GM21390 (cell line): ENCODE results near the gene EVI2B.
"Not testable (repeated sequence)": the region's sequence is repeated elsewhere in the genome, so short reads cannot be mapped to it uniquely, and the experiment has no call there.

ENCODE experiments used
- ATAC-seq: cut with Tn5 transposase; IDR thresholded peaks from one replicate; pipeline ENCODE4 v1.9.1; 2021; ENCODE audit not compliant: unreplicated experiment

EVI2B gene

DNA sequence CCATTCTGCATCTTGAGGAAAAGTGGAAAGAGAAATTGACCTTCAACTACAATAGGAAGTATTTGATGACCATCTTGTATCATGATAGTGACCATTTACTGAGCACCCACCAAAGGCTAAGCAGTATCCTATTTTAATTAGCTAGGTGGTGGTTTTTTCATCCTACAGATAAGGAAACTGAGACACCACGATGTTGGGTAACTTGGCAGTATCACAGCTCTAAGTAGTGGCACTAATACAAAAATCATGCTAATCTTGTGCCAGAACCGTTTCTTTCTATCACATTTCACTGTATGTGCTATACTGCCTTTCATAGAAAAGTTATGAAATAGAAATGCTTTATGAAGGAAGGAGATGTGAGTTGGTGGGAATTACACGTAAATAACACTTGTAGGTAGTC, 2.3 kb downstream of the EVI2B start:
- no peak for ATAC-seq

DNA sequence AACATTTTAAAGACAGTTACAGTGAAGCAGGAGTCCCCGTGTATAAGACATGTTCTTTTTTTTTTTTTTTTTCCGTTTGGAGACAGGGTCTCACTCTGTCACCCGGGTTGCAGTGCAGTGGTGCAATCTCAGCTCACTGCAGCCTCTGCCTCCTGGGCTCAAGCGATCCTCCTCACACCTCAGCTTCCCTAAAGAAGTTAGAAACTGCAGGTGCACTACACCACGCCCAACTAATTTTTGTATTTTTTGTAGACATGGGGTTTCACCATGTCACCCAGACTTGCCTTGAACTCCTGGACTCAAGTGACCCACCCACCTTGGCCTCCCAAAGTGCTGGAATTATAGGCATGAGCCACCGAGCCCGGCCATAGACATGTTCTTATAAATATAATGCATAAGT, 3.0 kb downstream of the EVI2B start:
- no peak for ATAC-seq

DNA sequence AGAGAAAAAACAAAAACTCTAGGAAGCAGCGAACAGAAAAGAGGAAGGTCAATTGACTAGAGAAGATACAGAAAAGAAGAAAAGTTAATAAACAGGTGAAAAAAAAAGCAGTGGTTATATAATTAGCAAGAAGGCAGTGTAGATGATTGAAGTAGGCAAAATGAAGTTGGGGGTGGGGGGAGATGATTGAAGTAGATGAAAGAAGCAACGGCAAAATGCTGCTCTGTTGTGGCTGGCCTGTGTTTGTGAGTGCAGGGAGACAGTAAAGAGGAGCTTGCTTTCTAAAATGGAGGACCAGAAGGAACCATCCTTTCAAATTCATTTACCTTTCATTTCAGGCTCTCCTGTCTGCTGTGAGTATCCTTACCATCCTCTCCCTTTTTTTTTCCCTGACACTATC, 3.6 kb downstream of the EVI2B start:
- ATAC-seq: no peak

GRCh38 chr17:31309556-31309955, 4.3 kb downstream of the EVI2B start:
- no peak for ATAC-seq

- ATAC-seq: no peak
These were observed 5.2 kb downstream of the EVI2B start for GRCh38 chr17:31308372-31309334.

GRCh38 chr17:31307640-31308039, 6.2 kb downstream of the EVI2B start:
- ATAC-seq: no peak

GRCh38 chr17:31299624-31300023, 14.2 kb downstream of the EVI2B start:
- no peak for ATAC-seq

GRCh38 chr17:31297090-31297489, 16.8 kb downstream of the EVI2B start, which contains the start of gene OMG:
OMG (minus strand) TSS chr17:31297239; CDS start chr17:31296331, 908 bp downstream.
- ATAC-seq: no peak

- ATAC-seq: no peak
These were observed 17.7 kb downstream of the EVI2B start for GRCh38 chr17:31296142-31296541.

DNA sequence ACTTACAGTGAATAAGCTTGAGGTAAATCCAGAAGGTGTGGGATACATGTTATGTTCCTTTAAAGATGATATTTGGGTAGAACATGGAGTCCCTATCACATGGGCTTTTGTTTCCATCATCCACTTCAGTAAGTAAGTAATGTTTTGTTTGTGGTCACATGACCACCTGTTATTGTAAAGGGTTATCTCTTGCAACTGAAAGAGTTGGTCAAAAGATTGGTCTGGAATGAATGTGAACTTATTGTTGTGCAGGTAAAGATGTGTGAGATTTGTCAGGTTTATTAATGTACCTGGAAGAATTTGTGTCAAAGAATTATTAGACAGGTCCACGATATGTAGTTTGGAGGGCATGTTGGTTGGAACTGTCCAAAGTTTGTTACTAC, 18.4 kb downstream of the EVI2B start:
- no peak for ATAC-seq

GRCh38 chr17:31294820-31295488, 18.9 kb downstream of the EVI2B start:
- no peak for ATAC-seq

GRCh38 chr17:31294231-31294630, 19.6 kb downstream of the EVI2B start:
- ATAC-seq: no peak

DNA sequence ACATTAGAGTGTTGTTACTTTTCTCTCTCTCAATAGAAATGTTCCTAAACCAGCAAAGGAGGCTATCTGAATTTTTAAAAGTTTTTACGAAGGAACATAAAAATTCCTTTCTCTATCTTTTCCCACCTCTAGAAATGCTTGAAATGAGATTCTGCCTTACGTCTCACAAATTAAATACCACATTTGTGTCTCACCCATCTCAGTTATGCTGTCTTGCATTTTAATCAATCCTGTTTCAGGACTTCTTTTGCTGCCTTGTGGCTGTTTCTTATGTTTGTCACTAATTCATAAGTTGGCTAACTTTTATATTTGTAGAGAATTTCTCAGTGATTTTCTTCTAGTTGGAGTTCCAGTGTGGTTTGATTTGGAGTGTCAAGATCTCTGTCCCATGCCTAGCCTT, 20.3 kb downstream of the EVI2B start:
- ATAC-seq: no peak

GRCh38 chr17:31291820-31292219, 22.0 kb downstream of the EVI2B start:
- ATAC-seq: no peak

GRCh38 chr17:31289790-31290189, 24.1 kb downstream of the EVI2B start:
- ATAC-seq: no peak

GRCh38 chr17:31287932-31288331, 25.9 kb downstream of the EVI2B start:
- ATAC-seq: not testable (repeated sequence)

GRCh38 chr17:31286587-31286986, 27.3 kb downstream of the EVI2B start:
- no peak for ATAC-seq

GRCh38 chr17:31283841-31284240, 30.0 kb downstream of the EVI2B start:
- ATAC-seq: no peak

DNA sequence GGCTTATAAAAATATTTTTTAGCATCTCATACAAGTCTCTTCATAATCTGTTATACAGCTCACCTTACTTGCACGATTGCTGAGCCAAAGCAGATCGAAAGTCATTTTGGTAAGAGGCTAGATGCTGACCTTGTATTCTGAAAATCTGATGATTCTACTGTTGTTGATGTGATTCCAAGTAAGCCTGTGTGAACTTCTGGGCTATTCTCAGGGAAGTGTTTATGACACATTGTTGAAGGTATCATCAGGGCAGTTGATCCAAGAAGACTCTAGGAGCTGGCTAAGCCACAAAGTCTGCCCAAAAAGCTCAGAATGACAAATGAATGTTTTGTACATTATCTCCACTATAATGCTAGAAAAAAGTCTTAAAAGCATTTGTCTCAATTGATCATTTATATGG, 32.8 kb downstream of the EVI2B start:
- no peak for ATAC-seq

- ATAC-seq: no peak
These were observed 34.5 kb downstream of the EVI2B start for GRCh38 chr17:31279401-31279800.

DNA sequence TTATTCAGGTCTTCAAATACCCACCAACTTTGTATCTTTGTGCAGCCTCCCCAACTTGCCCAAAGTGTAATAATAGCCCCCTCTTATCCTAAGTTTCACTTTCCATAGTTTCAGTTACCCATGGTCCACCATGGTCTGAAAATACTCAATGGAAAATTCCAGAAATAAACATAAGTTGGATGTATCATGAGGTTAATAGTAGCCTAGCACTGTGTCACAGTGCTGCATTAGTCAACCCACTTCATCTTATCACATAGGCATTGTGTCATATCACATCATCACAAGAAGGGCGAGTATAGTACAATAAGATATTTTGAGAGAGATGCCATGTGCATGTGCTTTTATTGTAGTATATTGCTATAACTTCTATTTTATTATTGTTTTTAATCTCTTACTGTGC, 38.7 kb downstream of the EVI2B start:
- ATAC-seq: no peak

DNA sequence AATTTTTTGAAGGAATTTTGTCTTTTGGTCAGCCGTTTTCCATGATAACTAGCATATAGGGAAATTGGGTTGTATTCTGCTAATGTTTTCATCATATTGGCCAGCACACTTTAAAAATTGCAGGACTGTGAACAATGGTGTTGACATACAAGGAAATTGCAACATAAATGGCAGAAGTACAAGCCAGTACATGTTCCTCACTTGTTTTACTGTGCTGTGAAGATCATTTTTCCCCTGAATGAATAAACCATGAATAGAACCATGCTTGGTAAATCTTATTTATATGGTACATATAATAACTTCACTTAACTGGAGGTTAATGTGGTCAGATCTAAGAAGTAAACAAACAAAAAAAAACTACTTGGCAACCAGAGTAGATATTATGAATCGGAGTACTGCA, 39.6 kb downstream of the EVI2B start:
- no peak for ATAC-seq
